Stimulated activated CD8-positive, alpha-beta memory T cell treated with anti-CD3 and anti-CD28 coated beads, Interleukin-4, amount 100 ng/mL, for 4 hours (primary cell): ENCODE data around the gene FBXL22.

Source experiments
- DNase-seq, 2 donors: peaks; one replicate each; pipeline ENCODE4 v3.0.0-alpha.2; 2020; ENCODE audit warnings: low read depth in 2 of 2, low spot score in 1 of 2

Gene FBXL22

GRCh38 chr15:63593705-63594671, 3.2 kb upstream of the FBXL22 start:
- DNase-seq: no peak

DNA sequence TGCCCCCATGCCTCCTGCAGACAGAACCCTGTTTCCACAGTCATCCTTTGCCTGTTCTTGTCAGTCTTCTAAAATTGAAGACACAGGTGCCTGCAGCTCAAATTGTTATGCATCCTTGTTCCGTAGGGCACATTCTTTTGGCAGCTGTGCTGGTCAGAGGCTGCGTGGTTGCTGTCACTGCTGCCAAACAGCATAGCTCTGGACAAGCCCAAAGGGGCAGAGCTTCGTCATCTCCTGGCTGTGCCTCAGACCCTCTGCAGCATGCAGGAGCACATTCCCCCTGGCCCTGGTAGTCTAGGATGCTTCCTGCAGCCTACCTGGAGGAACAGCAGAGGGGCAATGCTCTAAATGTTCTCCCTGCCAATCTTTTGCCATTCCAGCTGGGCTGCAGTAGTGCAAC, 2.1 kb upstream of the FBXL22 start:
- DNase-seq: no peak

- DNase-seq: no peak
These were observed 1.5 kb upstream of the FBXL22 start for GRCh38 chr15:63595688-63596087.

DNA sequence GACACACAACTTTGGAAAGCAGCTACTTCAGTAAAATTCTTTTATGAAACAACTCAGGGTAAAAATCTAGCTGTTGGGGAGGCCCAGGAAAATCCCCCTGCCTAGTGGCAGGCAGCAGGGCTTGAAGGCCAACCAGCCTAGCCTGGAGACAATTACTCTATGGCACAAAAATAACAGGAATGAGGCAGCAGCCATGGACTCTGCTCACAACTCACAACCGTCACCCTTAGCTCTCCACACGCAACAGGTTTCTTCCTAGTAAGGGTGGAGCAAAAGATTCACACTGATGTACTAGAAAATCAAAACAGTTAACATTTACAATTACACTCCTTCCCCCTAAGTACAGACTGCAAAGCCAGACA, 530 bp upstream of the FBXL22 start:
- DNase-seq: no peak

DNA sequence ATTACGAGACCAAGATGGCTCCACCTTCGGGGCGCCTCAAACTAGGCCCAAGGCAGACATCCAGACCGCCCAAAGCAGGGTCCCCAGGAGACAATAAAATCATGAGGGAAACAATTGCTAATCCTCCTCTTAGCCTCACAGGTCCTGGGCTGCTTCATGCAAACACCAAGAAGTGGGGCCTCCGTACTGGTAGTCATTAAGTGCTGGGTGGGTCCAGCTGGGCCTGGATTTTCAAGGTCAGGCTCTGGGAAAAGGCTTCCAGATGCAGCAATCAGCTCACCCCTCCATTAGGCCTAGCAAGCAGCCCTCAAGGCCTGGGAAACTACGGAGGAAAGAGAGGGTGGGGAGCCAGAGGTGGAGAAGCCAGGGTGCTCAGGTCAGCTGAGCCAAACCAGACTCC, 634 bp downstream of the FBXL22 start:
- DNase-seq: no peak

DNA sequence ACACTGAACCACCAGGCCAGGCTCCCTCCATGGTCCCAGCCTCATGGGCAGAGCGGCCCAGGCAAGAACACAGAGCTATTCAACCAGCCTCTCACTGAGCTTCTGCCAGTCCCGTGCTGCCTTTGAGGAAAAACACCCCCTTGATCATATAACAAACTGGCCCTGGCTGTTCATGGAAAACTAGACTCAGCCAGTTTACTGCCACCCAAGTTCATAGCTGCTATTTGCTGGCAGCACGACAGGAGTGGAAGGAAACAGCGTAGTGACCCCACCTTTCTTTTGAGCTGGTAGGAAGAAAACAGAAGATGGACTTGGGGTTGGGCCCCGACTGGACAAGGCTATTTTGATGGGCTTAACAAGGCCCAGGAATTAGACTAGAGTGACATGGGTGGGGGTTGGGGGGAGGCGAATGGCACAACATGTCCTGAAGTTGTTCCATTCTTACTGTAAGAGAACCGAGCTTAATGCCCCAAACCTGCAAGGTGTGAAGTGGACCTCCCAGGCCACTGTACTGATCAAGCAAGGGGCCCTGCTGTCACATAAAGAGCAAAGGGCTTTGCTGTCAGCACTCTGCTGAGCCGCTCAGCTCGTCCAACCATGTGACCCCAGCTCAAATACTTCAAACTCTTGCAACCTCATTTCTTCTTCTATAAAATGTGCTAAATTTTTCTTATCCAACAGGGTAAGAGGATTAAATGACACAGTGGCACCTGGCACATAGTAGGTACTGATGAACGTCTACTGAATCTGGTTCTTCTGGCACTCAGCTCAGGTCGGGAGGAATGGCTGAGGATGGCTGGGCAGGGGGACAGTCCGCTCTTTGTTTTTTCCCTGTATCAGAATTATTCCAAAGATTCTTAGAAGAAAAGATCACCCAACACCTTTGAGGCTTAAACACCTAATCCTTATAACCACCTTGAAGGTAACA, 1.6 kb downstream of the FBXL22 start:
- DNase-seq: no peak

DNA sequence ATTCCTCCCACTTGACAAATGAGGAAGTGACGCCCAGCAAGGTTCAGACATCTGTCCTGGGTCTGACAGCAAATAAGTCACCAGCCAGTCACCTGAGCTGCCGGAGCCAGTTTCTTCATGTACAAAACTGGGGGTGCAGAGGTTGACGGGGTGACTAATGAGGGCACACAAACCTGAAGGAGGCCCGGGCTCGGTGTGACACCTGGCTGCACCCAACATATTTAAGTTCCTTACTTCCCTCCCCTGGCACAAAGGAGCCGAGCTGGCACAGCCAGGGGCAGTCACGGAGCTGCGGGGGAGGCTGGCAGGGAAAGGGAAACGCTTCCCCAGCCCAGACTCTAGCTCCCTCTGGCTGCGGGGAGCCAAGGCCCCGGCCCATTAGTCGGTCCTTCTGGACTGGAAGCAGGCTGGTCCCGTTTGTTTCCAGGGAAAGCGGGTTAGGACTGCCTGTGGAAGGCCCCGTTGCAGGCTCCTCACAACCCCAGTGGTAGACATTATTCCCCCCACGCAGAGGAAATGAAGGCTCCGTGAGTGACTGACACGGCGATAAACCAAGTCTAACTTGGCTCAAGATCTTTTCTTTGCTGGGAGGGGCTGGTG, 2.3 kb downstream of the FBXL22 start:
- DNase-seq: peak in 1 of 2 donors; percentile 7

- no peak for DNase-seq
These were observed 2.9 kb downstream of the FBXL22 start for GRCh38 chr15:63600001-63600615.

- peak; percentile 70 to 82 for DNase-seq
These were observed 3.4 kb downstream of the FBXL22 start for GRCh38 chr15:63600616-63601025.

GRCh38 chr15:63601026-63601703, 4.0 kb downstream of the FBXL22 start:
- DNase-seq: peak in 1 of 2 donors; percentile 29

DNA sequence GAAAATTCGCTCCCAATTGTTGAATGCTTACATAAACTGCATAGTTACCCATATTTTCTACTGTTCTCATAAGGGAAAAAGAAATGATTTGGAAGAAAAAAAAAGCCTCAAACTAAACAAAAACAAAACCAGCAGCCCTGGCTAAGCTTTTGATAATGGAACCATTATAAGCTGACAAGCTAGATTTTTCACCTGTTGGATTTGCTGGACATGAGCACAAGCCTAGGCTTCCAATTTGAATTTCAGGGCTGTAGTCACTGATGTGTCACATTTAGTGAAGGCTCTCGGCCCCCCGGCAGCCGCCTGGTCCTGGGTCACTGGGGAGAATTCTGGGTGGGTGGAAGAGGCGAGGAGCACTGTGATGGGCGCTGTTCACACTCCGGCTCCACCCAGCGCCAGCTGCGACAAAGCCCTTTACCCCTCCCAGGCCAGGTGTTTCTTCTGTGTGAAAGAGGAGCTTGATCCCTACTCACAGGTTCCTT, 4.6 kb downstream of the FBXL22 start:
- no peak for DNase-seq

- no peak for DNase-seq
These were observed 5.4 kb downstream of the FBXL22 start for GRCh38 chr15:63602595-63602994.

- DNase-seq: no peak
These were observed 6.3 kb downstream of the FBXL22 start for GRCh38 chr15:63603516-63603915.

DNA sequence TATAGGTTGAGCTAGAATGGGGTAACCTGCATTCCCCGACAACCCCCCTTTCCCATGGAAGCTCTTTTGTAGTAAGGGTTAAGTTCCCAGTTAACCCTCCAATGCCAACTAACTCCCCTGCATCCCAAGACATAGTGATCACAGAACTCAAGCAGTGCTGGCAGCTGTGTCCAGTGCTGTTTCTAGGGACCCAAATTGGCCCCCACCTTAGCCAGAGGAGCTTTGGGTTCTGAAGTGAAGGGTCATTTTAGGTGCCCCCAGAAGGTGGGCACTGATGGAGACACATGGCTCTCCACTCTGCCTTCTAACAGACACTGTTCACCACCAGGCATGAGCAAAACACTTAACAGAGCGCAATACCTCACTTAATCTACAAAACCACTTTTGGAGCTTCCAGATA, 7.1 kb downstream of the FBXL22 start:
- DNase-seq: no peak

DNA sequence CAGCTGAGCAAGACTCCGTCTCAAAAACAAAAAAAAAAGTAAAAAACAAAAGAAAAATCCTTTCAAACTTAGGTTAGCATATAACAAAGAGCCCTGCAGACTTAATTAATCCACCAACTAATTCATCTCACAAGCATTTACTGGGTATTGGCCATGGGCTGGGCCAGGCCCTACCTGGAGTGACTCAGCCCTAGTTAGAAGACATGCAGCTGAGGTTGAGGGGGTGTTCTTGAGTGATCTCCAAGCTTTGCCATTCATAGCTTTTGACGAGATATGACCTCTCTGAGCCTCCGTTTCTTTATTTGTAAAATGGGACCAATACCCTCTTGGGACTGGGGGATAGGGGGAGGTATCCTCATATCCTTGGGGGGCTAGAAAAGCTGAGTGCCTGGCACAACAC, 7.8 kb downstream of the FBXL22 start:
- DNase-seq: no peak

- DNase-seq: peak; percentile 18 to 21
These were observed 8.6 kb downstream of the FBXL22 start for GRCh38 chr15:63605816-63606215.

- no peak for DNase-seq
These were observed 9.1 kb downstream of the FBXL22 start for GRCh38 chr15:63606308-63606707.

- no peak for DNase-seq
These were observed 11.8 kb downstream of the FBXL22 start for GRCh38 chr15:63608989-63609388.

DNA sequence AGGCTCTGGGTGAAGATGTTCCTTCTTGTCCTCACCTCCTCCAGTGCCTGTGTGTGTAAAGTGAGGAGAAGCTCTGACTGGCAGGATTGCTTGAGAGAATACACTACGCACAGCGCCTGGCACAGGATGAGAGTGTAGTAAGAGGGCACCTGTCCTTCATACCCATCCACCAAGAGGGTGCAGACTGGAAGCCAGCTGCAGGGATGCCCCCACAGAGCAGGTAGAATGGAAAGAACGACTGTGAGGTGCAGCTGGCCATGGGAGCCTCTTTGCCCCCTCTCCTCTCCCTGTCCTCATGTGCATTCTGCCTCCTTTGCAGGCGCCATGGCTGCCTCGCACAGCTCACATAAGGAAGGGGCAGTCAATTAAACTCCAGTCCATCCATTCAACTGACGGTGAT, 12.3 kb downstream of the FBXL22 start:
- DNase-seq: no peak

DNA sequence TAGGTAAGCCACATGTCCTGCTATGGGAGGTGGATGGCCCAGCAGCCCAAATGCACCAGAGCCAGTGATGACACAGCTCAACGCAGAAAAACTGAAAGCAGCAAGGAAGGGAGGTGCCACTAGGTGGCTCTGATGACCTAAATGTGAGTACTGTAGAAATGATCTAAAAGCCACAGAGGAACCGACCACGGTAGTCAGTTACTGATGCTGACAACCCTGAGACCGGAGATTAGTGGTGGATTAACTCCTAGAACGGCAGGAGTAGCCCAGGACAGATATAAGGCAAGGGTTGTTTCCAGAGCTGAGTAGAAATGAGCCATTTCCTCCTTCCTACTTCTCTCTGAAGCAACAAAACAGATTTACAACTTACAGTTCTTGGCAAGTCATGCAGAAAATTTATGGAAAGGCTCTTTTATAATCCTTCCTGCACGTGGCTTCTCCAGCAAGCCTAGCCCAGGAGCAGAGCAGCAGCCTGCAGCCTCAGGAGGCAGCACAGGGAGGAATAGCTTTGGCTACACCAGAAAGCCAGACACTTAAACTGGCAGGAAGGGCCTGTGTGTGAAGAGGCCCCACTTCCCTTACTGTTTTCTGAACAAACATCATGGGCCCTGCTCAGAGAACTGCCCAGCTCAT, 13.1 kb downstream of the FBXL22 start:
- DNase-seq: peak; percentile 47 to 52
